ENCODE results near the gene PDE4B. TPM values are rescaled to one million over a fixed set of nuclear protein-coding genes. Genes with fewer than 3 reads are reported as not detected.

PDE4B gene
- total RNA-seq = 10 to 100 TPM in 6 of 9 donors, 1 to 10 TPM in 3; 5.9 to 71.9 (median 16.2) TPM
- polyA plus RNA-seq = 10 to 100 TPM in 1 of 2 donors, 1 to 10 TPM in 1; 1.4 to 17.4 TPM
- long read RNA-seq, donor 1, partial matches to known transcripts = 1 of 4 reads
- long read RNA-seq, donor 1, other reads (novel, unspliced or antisense) = 2 of 4 reads
- long read RNA-seq, donor 2, partial matches to known transcripts = 1 of 9 reads
- long read RNA-seq, donor 2, other reads (novel, unspliced or antisense) = 4 of 9 reads
- long read RNA-seq, donor 3, partial matches to known transcripts = 1 of 5 reads
- long read RNA-seq, donor 3, other reads (novel, unspliced or antisense) = 2 of 5 reads

GRCh38 chr1:65792669-65793358 is at the start of gene PDE4B:
Gene PDE4B, plus strand, starts transcription at chr1:65792895.
- Histone ChIP-seq H3K27me3 (peaks cover 17 to 55% (median 32%) of the 10 kb centered on the region in 9 donors), H3K27ac (peak within 1 kb of the TSS in 1 of 12 donors; percentile 18), H3K4me1 (peaks cover 0 to 19% (median 0%) of the 10 kb centered on the region in 12 donors), H3K4me3 (peak within 1 kb of the TSS in 11 of 12 donors; percentile 3 to 58 (median 28)), H3K36me3 (no peaks in the 10 kb centered on the region), H3K9me3 (peaks cover 0 to 20% (median 9%) of the 10 kb centered on the region in 12 donors)
- intact Hi-C loops (cut with DNase I) = no loop called here
- peak in 2 of 4 donors; percentile 36 to 39 for ATAC-seq
- DNase-seq = peak in 1 of 5 donors; percentile 61
- TF ChIP-seq POLR2A (IDR thresholded peaks at IDR 0.05) (no peak), CTCF (IDR thresholded peaks at IDR 0.05) (no peak)
- 0 to 2% (median 1%) methylated on average over 5 to 67 of the region's 67 CpGs for whole genome bisulfite sequencing, 4 donors

- Histone ChIP-seq H3K4me3 (no peak overlapping the region), H3K27me3 (no peaks in the 10 kb centered on the region), H3K27ac (no peak overlapping the region), H3K9me3 (peaks cover 0 to 34% (median 1%) of the 10 kb centered on the region in 12 donors), H3K4me1 (no peaks in the 10 kb centered on the region), H3K36me3 (no peaks in the 10 kb centered on the region)
- TF ChIP-seq CTCF (IDR thresholded peaks at IDR 0.05) = no peak
- TF ChIP-seq POLR2A (IDR thresholded peaks at IDR 0.05) = no peak
- ATAC-seq = no peak
- intact Hi-C loops (cut with DNase I) = no loop called here
- 95 to 100% (median 98%) methylated on average over 1 of the region's 1 CpG for WGBS, 4 donors
- DNase-seq = no peak
Measured at GRCh38 chr1:65744731-65745130, 48.0 kb upstream of the PDE4B start.

- H3K4me3 ChIP-seq = no peak overlapping the region
- DNase-seq (no peak), ATAC-seq (no peak)
- intact Hi-C loops (cut with DNase I) = no loop called here
- WGBS, 4 donors = 53 to 61% (median 56%) methylated on average over 3 of the region's 3 CpGs
- H3K36me3 ChIP-seq = no peaks in the 10 kb centered on the region
- no peaks in the 10 kb centered on the region for H3K27me3 ChIP-seq
- H3K9me3 ChIP-seq = no peaks in the 10 kb centered on the region
- no peak overlapping the region for H3K27ac ChIP-seq
- H3K4me1 ChIP-seq = no peaks in the 10 kb centered on the region
- no peak for TF ChIP-seq CTCF (IDR thresholded peaks at IDR 0.05)
- TF ChIP-seq POLR2A (IDR thresholded peaks at IDR 0.05) = no peak
Measured at GRCh38 chr1:65751961-65752360, 40.7 kb upstream of the PDE4B start.

GRCh38 chr1:65756616-65757015 is 36.1 kb upstream of the PDE4B start:
- DNase-seq (no peak), ATAC-seq (no peak)
- Histone ChIP-seq H3K4me3 (no peak overlapping the region), H3K27me3 (peaks cover 0 to 8% (median 0%) of the 10 kb centered on the region in 9 donors), H3K9me3 (no peaks in the 10 kb centered on the region), H3K36me3 (no peaks in the 10 kb centered on the region), H3K27ac (no peak overlapping the region), H3K4me1 (no peaks in the 10 kb centered on the region)
- no peak for TF ChIP-seq CTCF (IDR thresholded peaks at IDR 0.05)
- no peak for TF ChIP-seq POLR2A (IDR thresholded peaks at IDR 0.05)
- intact Hi-C loops (cut with DNase I) = no loop called here

All from heart left ventricle (tissue), 16 donors.